Thymus (tissue), 11 donors: ENCODE data around the gene PTGER1. TPM values are rescaled to one million over a fixed set of nuclear protein-coding genes. Genes with fewer than 3 reads are reported as not detected.
A peak's percentile ranks its signal among the peaks of the same experiment; 100 is the strongest.

Experiments
- DNase-seq, 9 donors: peaks; one replicate each; pipeline ENCODE4 v3.0.0-alpha.2; 2013; ENCODE audit warnings: low spot score in 9 of 9, low read depth in 6 of 9, missing footprints in 1 of 9
- H3K27ac ChIP-seq, 2 donors: one replicate each; pipeline ENCODE4 v1.5.1; 2013; ENCODE audit warnings: control low read depth in 1 of 2, low read depth in 1 of 2, low read length in 1 of 2, mild to moderate bottlenecking in 1 of 2, moderate library complexity in 1 of 2
- H3K27me3 ChIP-seq, 2 donors: one replicate each; pipeline ENCODE4 v1.5.1; 2013; ENCODE audit warnings: low read length in 1 of 2; ENCODE audit not compliant: control insufficient read depth in 2 of 2, insufficient read depth in 1 of 2
- H3K36me3 ChIP-seq, 2 donors: one replicate each; pipeline ENCODE4 v1.5.1; 2013; ENCODE audit warnings: low read length in 1 of 2, mild to moderate bottlenecking in 1 of 2, moderate library complexity in 1 of 2; ENCODE audit not compliant: control insufficient read depth in 2 of 2, insufficient read depth in 2 of 2
- H3K4me1 ChIP-seq, 2 donors: one replicate each; pipeline ENCODE4 v1.5.1; 2013; ENCODE audit warnings: low read length in 2 of 2; ENCODE audit not compliant: control insufficient read depth in 2 of 2, insufficient read depth in 2 of 2
- H3K4me3 ChIP-seq, 2 donors: one replicate each; pipeline ENCODE4 v1.5.1; 2013; ENCODE audit warnings: low read length in 2 of 2, control low read depth in 1 of 2, mild to moderate bottlenecking in 1 of 2
- H3K9me3 ChIP-seq, 2 donors: one replicate each; pipeline ENCODE4 v1.5.1; 2013; ENCODE audit warnings: low read length in 1 of 2, mild to moderate bottlenecking in 1 of 2; ENCODE audit not compliant: control insufficient read depth in 2 of 2, insufficient read depth in 1 of 2
- WGBS: extraction: QIAGEN DNeasy Blood & Tissue Kit; methylation state at CpG from one replicate; pipeline ENCODE4 v1.1.7; 2013; 5-methylcytosine and 5-hydroxymethylcytosine counted together
- polyA plus RNA-seq: library from polyadenylated mRNA; stranded (reverse); fragments of 200-250 nt; gene quantifications from one replicate; pipeline ENCODE4 v1.2.3, GENCODE V29; 2013
- total RNA-seq: library from RNA; stranded (reverse); fragments of 120-200 nt; gene quantifications from one replicate; pipeline ENCODE4 v1.2.4, GENCODE V29; 2013
- donor health status: healthy.

PTGER1 gene
- total and polyA plus RNA-seq, 2 donors: 0.11 TPM; not detected in 1

- peaks cover 64 to 76% of the 10 kb centered on the region in 2 donors for H3K36me3 ChIP-seq
- H3K27me3 ChIP-seq: no peaks in the 10 kb centered on the region
- 99% methylated on average over 19 of the region's 19 CpGs for WGBS
- DNase-seq: no peak
- H3K4me1 ChIP-seq: no peaks in the 10 kb centered on the region
- H3K4me3 ChIP-seq: no peak overlapping the region
- H3K9me3 ChIP-seq: peaks cover 0 to 9% of the 10 kb centered on the region in 2 donors
- H3K27ac ChIP-seq: no peak overlapping the region
These were observed 24.3 kb downstream of the PTGER1 start for GRCh38 chr19:14450876-14451275.

- 94% methylated on average over 30 of the region's 30 CpGs for WGBS
- Histone ChIP-seq H3K27me3 (no peaks in the 10 kb centered on the region), H3K4me3 (no peak overlapping the region), H3K4me1 (no peaks in the 10 kb centered on the region), H3K36me3 (peaks cover 68 to 76% of the 10 kb centered on the region in 2 donors), H3K27ac (no peak overlapping the region), H3K9me3 (peaks cover 0 to 9% of the 10 kb centered on the region in 2 donors)
- DNase-seq: no peak
These were observed 24.8 kb downstream of the PTGER1 start for GRCh38 chr19:14450168-14450874.

- no peak overlapping the region for H3K27ac ChIP-seq
These were observed 25.8 kb downstream of the PTGER1 start for GRCh38 chr19:14449321-14449720.

GRCh38 chr19:14446336-14447036, 28.7 kb downstream of the PTGER1 start:
- no peaks in the 10 kb centered on the region for H3K4me1 ChIP-seq
- DNase-seq: no peak
- H3K9me3 ChIP-seq: peaks cover 0 to 9% of the 10 kb centered on the region in 2 donors
- H3K36me3 ChIP-seq: peaks cover 83 to 93% of the 10 kb centered on the region in 2 donors
- no peak overlapping the region for H3K27ac ChIP-seq
- WGBS: 98% methylated on average over 10 of the region's 10 CpGs
- no peak overlapping the region for H3K4me3 ChIP-seq
- no peaks in the 10 kb centered on the region for H3K27me3 ChIP-seq

More at GRCh38 chr19:14449321-14449720, 25.8 kb downstream of the PTGER1 start:
- H3K36me3 ChIP-seq: peaks cover 70 to 76% of the 10 kb centered on the region in 2 donors
- H3K4me1 ChIP-seq: no peaks in the 10 kb centered on the region
- DNase-seq: no peak
- no peaks in the 10 kb centered on the region for H3K27me3 ChIP-seq
- peaks cover 0 to 9% of the 10 kb centered on the region in 2 donors for H3K9me3 ChIP-seq
- WGBS: 97% methylated on average over 6 of the region's 6 CpGs
- no peak overlapping the region for H3K4me3 ChIP-seq

- DNase-seq: no peak
- H3K9me3 ChIP-seq: no peaks in the 10 kb centered on the region
- H3K4me1 ChIP-seq: peaks cover 8 to 24% of the 10 kb centered on the region in 2 donors
- no peaks in the 10 kb centered on the region for H3K27me3 ChIP-seq
- 97% methylated on average over 14 of the region's 14 CpGs for WGBS
- H3K27ac ChIP-seq: no peak overlapping the region
- peaks cover 64 to 68% of the 10 kb centered on the region in 2 donors for H3K36me3 ChIP-seq
- no peak overlapping the region for H3K4me3 ChIP-seq
These were observed 31.4 kb downstream of the PTGER1 start for GRCh38 chr19:14443632-14444216.

GRCh38 chr19:14442891-14443631, 32.1 kb downstream of the PTGER1 start:
- Histone ChIP-seq H3K36me3 (peaks cover 58 to 62% of the 10 kb centered on the region in 2 donors), H3K27ac (no peak overlapping the region), H3K4me3 (no peak overlapping the region), H3K4me1 (peaks cover 8 to 24% of the 10 kb centered on the region in 2 donors), H3K9me3 (no peaks in the 10 kb centered on the region), H3K27me3 (no peaks in the 10 kb centered on the region)
- 94% methylated on average over 16 of the region's 16 CpGs for WGBS
- DNase-seq: no peak

GRCh38 chr19:14441041-14441938, 33.9 kb downstream of the PTGER1 start:
- no peak overlapping the region for H3K4me3 ChIP-seq
- WGBS: 97% methylated on average over 34 of the region's 34 CpGs
- peaks cover 44 to 49% of the 10 kb centered on the region in 2 donors for H3K36me3 ChIP-seq
- no peak for DNase-seq
- no peaks in the 10 kb centered on the region for H3K9me3 ChIP-seq
- H3K27me3 ChIP-seq: no peaks in the 10 kb centered on the region
- H3K4me1 ChIP-seq: peaks cover 8 to 24% of the 10 kb centered on the region in 2 donors
- no peak overlapping the region for H3K27ac ChIP-seq

GRCh38 chr19:14440049-14440448, 35.1 kb downstream of the PTGER1 start:
- peak overlapping the region; percentile 3 to 62 for H3K27ac ChIP-seq
- no peaks in the 10 kb centered on the region for H3K27me3 ChIP-seq
- peaks cover 8 to 27% of the 10 kb centered on the region in 2 donors for H3K4me1 ChIP-seq
- H3K9me3 ChIP-seq: peaks cover 0 to 4% of the 10 kb centered on the region in 2 donors
- H3K36me3 ChIP-seq: peaks cover 34 to 41% of the 10 kb centered on the region in 2 donors
- peak overlapping the region; percentile 57 to 62 for H3K4me3 ChIP-seq
- WGBS: 2% methylated on average over 9 of the region's 9 CpGs
- DNase-seq: peak; percentile 62 to 91 (median 80)
